A673 (cell line): ENCODE measurements around the gene CYCS. TPM values are rescaled to one million over a fixed set of nuclear protein-coding genes. Genes with fewer than 3 reads are reported as not detected.

Experiments used
- BruUV-seq: library from RNA; stranded (reverse); fragments of 400-500 nt; replicated peaks from 2 replicates; lab custom pipeline; 2021; lab: Mats Ljungman, UMichigan
- CTCF ChIA-PET: fragments of 300-600 bp; sonication (Branson Sonifier 250); formaldehyde crosslinking; loops from one replicate; lab custom pipeline; 2022; ENCODE audit warnings: antibody characterized with exemption; lab: Charles Lee
- POLR2A ChIA-PET: fragments of 300-600 bp; sonication (Branson Sonifier 250); formaldehyde crosslinking; loops from one replicate; lab custom pipeline; 2022; ENCODE audit warnings: antibody characterized with exemption; ENCODE audit not compliant: low non-redundant PET; lab: Charles Lee
- DNase-seq: peaks from one replicate; pipeline ENCODE4 v3.0.0-alpha.2; 2015; ENCODE audit warnings: low spot score
- H3K27ac ChIP-seq: fragments of 200-600 bp; sonication (generic); 2 replicates; pipeline ENCODE4 v1.5.1; 2016; ENCODE audit warnings: mixed run types, low read depth, mild to moderate bottlenecking, mixed read lengths, antibody characterized with exemption, low read length; ENCODE audit not compliant: poor library complexity, severe bottlenecking
- H3K27me3 ChIP-seq: fragments of 200-600 bp; sonication (generic); replicated peaks from 2 replicates; pipeline ENCODE4 v1.6.1; 2017; ENCODE audit warnings: mixed run types, low read depth, mild to moderate bottlenecking, mixed read lengths, antibody characterized with exemption, low read length; ENCODE audit not compliant: insufficient read depth, poor library complexity
- H3K36me3 ChIP-seq: fragments of 200-600 bp; sonication (generic); 2 replicates; pipeline ENCODE4 v1.6.1; 2016; ENCODE audit warnings: mixed run types, mild to moderate bottlenecking, mixed read lengths, antibody characterized with exemption, low read length; ENCODE audit not compliant: insufficient read depth, poor library complexity, severe bottlenecking
- H3K4me1 ChIP-seq: fragments of 200-600 bp; sonication (generic); 2 replicates; pipeline ENCODE4 v1.6.1; 2017; ENCODE audit warnings: mixed run types, mild to moderate bottlenecking, mixed read lengths, antibody characterized with exemption, low read length; ENCODE audit not compliant: insufficient read depth, poor library complexity, severe bottlenecking
- H3K4me3 ChIP-seq: fragments of 200-600 bp; sonication (generic); 2 replicates; pipeline ENCODE4 v1.5.1; 2016; ENCODE audit warnings: low read depth, mixed run types, mild to moderate bottlenecking, mixed read lengths, low read length; ENCODE audit not compliant: poor library complexity, severe bottlenecking
- H3K9me3 ChIP-seq: fragments of 200-600 bp; sonication (generic); 2 replicates; pipeline ENCODE4 v1.6.1; 2016; ENCODE audit warnings: mixed run types, low read depth, mild to moderate bottlenecking, mixed read lengths, antibody characterized with exemption, low read length; ENCODE audit not compliant: poor library complexity, severe bottlenecking
- CTCF ChIP-seq: fragments of 300-800, 200-600 bp; sonication (generic); conservative IDR thresholded peaks from 2 replicates; pipeline ENCODE4 v1.5.1; 2017; ENCODE audit warnings: low read depth, mild to moderate bottlenecking, antibody characterized with exemption, low read length, moderate library complexity, mixed read lengths
- EZH2 ChIP-seq: fragments of 200-600 bp; sonication (generic); IDR thresholded peaks from 2 replicates; pipeline ENCODE4 v1.6.1; 2017; ENCODE audit warnings: borderline replicate concordance, low read depth, mild to moderate bottlenecking, mixed read lengths, antibody characterized with exemption, low read length; ENCODE audit not compliant: poor library complexity, severe bottlenecking
- intact Hi-C: fragments of 100-400 bp; cut with micrococcal nuclease; formaldehyde crosslinking; loops from one replicate; pipeline ENCODE4 v1.10.0; 2022; ENCODE audit not compliant: unreplicated experiment
- total RNA-seq: library from RNA; stranded (reverse); gene quantifications from 2 replicates; pipeline ENCODE4 v1.2.3, GENCODE V29; 2021

CYCS gene
- total RNA-seq, 1 experiment from 2014 or later: 350 TPM

- TF ChIP-seq CTCF: no peak
- no peak for TF ChIP-seq EZH2
- intact Hi-C loops: loop anchor here (5.0 to 10.0 kb wide), 5 partner anchors 346 to 1546 kb away; no protein-coding TSS in a partner anchor
- no TSS peak for BruUV-seq
- Histone ChIP-seq H3K4me3 (no peak overlapping the region), H3K27ac (no peak overlapping the region), H3K36me3 (no peaks in the 10 kb centered on the region), H3K4me1 (peaks cover 12% of the 10 kb centered on the region), H3K9me3 (no peaks in the 10 kb centered on the region), H3K27me3 (no peaks in the 10 kb centered on the region)
- no peak for DNase-seq
- CTCF ChIA-PET: no interaction called here
- POLR2A ChIA-PET: no interaction called here
Observed at GRCh38 chr7:25090374-25090773, 34.7 kb downstream of the CYCS start.

- Histone ChIP-seq H3K9me3 (no peaks in the 10 kb centered on the region), H3K36me3 (no peaks in the 10 kb centered on the region), H3K27me3 (no peaks in the 10 kb centered on the region), H3K4me3 (no peak overlapping the region), H3K27ac (no peak overlapping the region), H3K4me1 (peaks cover 12% of the 10 kb centered on the region)
- BruUV-seq: no TSS peak
- no peak for DNase-seq
- TF ChIP-seq CTCF (no peak), EZH2 (no peak)
- intact Hi-C loops: no loop called here
- CTCF ChIA-PET: no interaction called here
- POLR2A ChIA-PET: no interaction called here
Observed at GRCh38 chr7:25087855-25088254, 37.2 kb downstream of the CYCS start.

- H3K9me3 ChIP-seq: no peaks in the 10 kb centered on the region
- POLR2A ChIA-PET: no interaction called here
- H3K27me3 ChIP-seq: no peaks in the 10 kb centered on the region
- DNase-seq: no peak
- H3K4me1 ChIP-seq: no peaks in the 10 kb centered on the region
- TF ChIP-seq EZH2: no peak
- no peak for TF ChIP-seq CTCF
- BruUV-seq: no TSS peak
- CTCF ChIA-PET: interaction anchor here (0.5 kb wide), 1 partner anchor 15 kb away, joined by 4 read pairs; no protein-coding TSS in a partner anchor
- intact Hi-C loops: no loop called here
- H3K36me3 ChIP-seq: no peaks in the 10 kb centered on the region
- no peak overlapping the region for H3K4me3 ChIP-seq
- H3K27ac ChIP-seq: no peak overlapping the region
Observed at GRCh38 chr7:25084821-25085220, 40.2 kb downstream of the CYCS start.
